Activated CD8-positive, alpha-beta memory T cell treated with anti-CD3 and anti-CD28 coated beads, Interleukin-2, amount 10 ng/mL, durations not matched to agents 7 days and 5 days (primary cell): ENCODE results near the gene SLC26A9. TPM values are rescaled to one million over a fixed set of nuclear protein-coding genes. Genes with fewer than 3 reads are reported as not detected.

Experiments
- ATAC-seq: fragments of 150-1000 bp; cut with Tn5 transposase; one replicate; pipeline ENCODE4 v1.10.0; 2021; ENCODE audit warnings: moderate library complexity
- CTCF ChIA-PET: fragments of 350-600 bp; sonication (Branson Sonifier 250); formaldehyde crosslinking; loops from one replicate; lab custom pipeline; 2021; ENCODE audit warnings: antibody characterized with exemption; lab: Charles Lee
- DNase-seq: peaks from one replicate; pipeline ENCODE4 v3.0.0-alpha.2; 2020
- H3K27ac Mint-ChIP-seq: one replicate; pipeline ENCODE4 v1.8.0; 2021; ENCODE audit warnings: mild to moderate bottlenecking, mixed read lengths
- H3K27me3 Mint-ChIP-seq: one replicate; pipeline ENCODE4 v1.8.0; 2021; ENCODE audit warnings: mixed read lengths
- H3K36me3 Mint-ChIP-seq: one replicate; pipeline ENCODE4 v1.8.0; 2021; ENCODE audit warnings: mild to moderate bottlenecking, mixed read lengths
- H3K4me1 Mint-ChIP-seq: one replicate; pipeline ENCODE4 v1.8.0; 2021; ENCODE audit warnings: mixed read lengths
- H3K4me3 Mint-ChIP-seq: one replicate; pipeline ENCODE4 v1.8.0; 2021; ENCODE audit warnings: mild to moderate bottlenecking, moderate library complexity, mixed read lengths
- H3K9me3 Mint-ChIP-seq: one replicate; pipeline ENCODE4 v1.8.0; 2022; ENCODE audit warnings: low read depth, mixed read lengths
- total RNA-seq, 2 experiments: library from RNA; stranded (reverse); gene quantifications; one replicate each; pipeline ENCODE4 v1.2.3, GENCODE V29; 2021

SLC26A9 gene
- total RNA-seq: not detected

GRCh38 chr1:205943245-205943644 lies at the start of gene SLC26A9:
TSS of gene SLC26A9 (minus strand) at chr1:205943456. CDS start at chr1:205935820, 7,636 bp downstream.
- Mint-ChIP-seq H3K4me3 (no peak within 1 kb of the TSS), H3K27ac (no peak within 1 kb of the TSS), H3K36me3 (no peaks in the 10 kb centered on the region), H3K9me3 (no peaks in the 10 kb centered on the region), H3K4me1 (no peaks in the 10 kb centered on the region), H3K27me3 (peaks cover 39% of the 10 kb centered on the region)
- DNase-seq (no peak), ATAC-seq (no peak)
- CTCF ChIA-PET: interaction anchor here (1.5 kb wide), 1 partner anchor 34 kb away, joined by 5 read pairs; no protein-coding TSS in a partner anchor

GRCh38 chr1:205992218-205992882 lies 49.1 kb upstream of the SLC26A9 start:
- DNase-seq: no peak
- Mint-ChIP-seq H3K27ac (no peak overlapping the region), H3K27me3 (peaks cover 29% of the 10 kb centered on the region), H3K36me3 (no peaks in the 10 kb centered on the region), H3K4me1 (no peaks in the 10 kb centered on the region), H3K9me3 (no peaks in the 10 kb centered on the region), H3K4me3 (no peak overlapping the region)
- no peak for ATAC-seq
- CTCF ChIA-PET: interaction anchor here (0.8 to 2.9 kb wide), 3 partner anchors 15 to 20 kb away, joined by 3 to 10 read pairs (median 3); no protein-coding TSS in a partner anchor

GRCh38 chr1:205991237-205991636 lies 48.0 kb upstream of the SLC26A9 start:
- DNase-seq (no peak), ATAC-seq (no peak)
- Mint-ChIP-seq H3K36me3 (no peaks in the 10 kb centered on the region), H3K27me3 (peaks cover 25% of the 10 kb centered on the region), H3K4me3 (no peak overlapping the region), H3K27ac (no peak overlapping the region), H3K9me3 (no peaks in the 10 kb centered on the region), H3K4me1 (no peaks in the 10 kb centered on the region)
- CTCF ChIA-PET: interaction anchor here (1.5 to 2.9 kb wide), 2 partner anchors 11 to 14 kb away, joined by 3 to 10 read pairs; no protein-coding TSS in a partner anchor

GRCh38 chr1:205990226-205990625 lies 47.0 kb upstream of the SLC26A9 start:
- no peak for DNase-seq
- H3K4me1 Mint-ChIP-seq: no peaks in the 10 kb centered on the region
- CTCF ChIA-PET: interaction anchor here (1.5 kb wide), 1 partner anchor 10 kb away, joined by 3 read pairs; no protein-coding TSS in a partner anchor
- H3K27ac Mint-ChIP-seq: no peak overlapping the region
- H3K27me3 Mint-ChIP-seq: peaks cover 25% of the 10 kb centered on the region
- H3K36me3 Mint-ChIP-seq: no peaks in the 10 kb centered on the region
- H3K4me3 Mint-ChIP-seq: no peak overlapping the region
- ATAC-seq: no peak
- H3K9me3 Mint-ChIP-seq: no peaks in the 10 kb centered on the region

GRCh38 chr1:205989786-205990185 lies 46.5 kb upstream of the SLC26A9 start:
- Mint-ChIP-seq H3K27ac (no peak overlapping the region), H3K27me3 (peaks cover 24% of the 10 kb centered on the region), H3K36me3 (no peaks in the 10 kb centered on the region), H3K9me3 (no peaks in the 10 kb centered on the region), H3K4me3 (no peak overlapping the region), H3K4me1 (no peaks in the 10 kb centered on the region)
- DNase-seq: no peak
- CTCF ChIA-PET: no interaction called here
- ATAC-seq: no peak

GRCh38 chr1:205988585-205988995 lies 45.3 kb upstream of the SLC26A9 start:
- CTCF ChIA-PET: interaction anchor here (3.2 kb wide), 1 partner anchor 11 kb away, joined by 21 read pairs; no protein-coding TSS in a partner anchor
- Mint-ChIP-seq H3K9me3 (no peaks in the 10 kb centered on the region), H3K36me3 (no peaks in the 10 kb centered on the region), H3K27ac (no peak overlapping the region), H3K27me3 (peaks cover 20% of the 10 kb centered on the region), H3K4me1 (no peaks in the 10 kb centered on the region), H3K4me3 (no peak overlapping the region)
- DNase-seq: no peak
- no peak for ATAC-seq

GRCh38 chr1:205986861-205987260 lies 43.6 kb upstream of the SLC26A9 start:
- no peak for ATAC-seq
- Mint-ChIP-seq H3K27ac (no peak overlapping the region), H3K4me1 (no peaks in the 10 kb centered on the region), H3K27me3 (peaks cover 15% of the 10 kb centered on the region), H3K36me3 (no peaks in the 10 kb centered on the region), H3K9me3 (no peaks in the 10 kb centered on the region), H3K4me3 (no peak overlapping the region)
- CTCF ChIA-PET: interaction anchor here (1.1 to 3.2 kb wide), 5 partner anchors 9 to 195 kb away, joined by 3 to 21 read pairs (median 5); no protein-coding TSS in a partner anchor
- no peak for DNase-seq

- H3K4me3 Mint-ChIP-seq: no peak overlapping the region
- H3K36me3 Mint-ChIP-seq: no peaks in the 10 kb centered on the region
- H3K27me3 Mint-ChIP-seq: peaks cover 9% of the 10 kb centered on the region
- H3K4me1 Mint-ChIP-seq: no peaks in the 10 kb centered on the region
- no peak overlapping the region for H3K27ac Mint-ChIP-seq
- CTCF ChIA-PET: interaction anchor here (1.1 to 4.1 kb wide), 5 partner anchors 9 to 194 kb away, joined by 4 to 35 read pairs (median 6); no protein-coding TSS in a partner anchor
- ATAC-seq: no peak
- DNase-seq: no peak
- no peaks in the 10 kb centered on the region for H3K9me3 Mint-ChIP-seq
Observed at GRCh38 chr1:205986292-205986691, 43.0 kb upstream of the SLC26A9 start.

GRCh38 chr1:205985330-205986005 lies 42.2 kb upstream of the SLC26A9 start:
- Mint-ChIP-seq H3K27me3 (peaks cover 4% of the 10 kb centered on the region), H3K27ac (no peak overlapping the region), H3K4me1 (no peaks in the 10 kb centered on the region), H3K36me3 (no peaks in the 10 kb centered on the region), H3K9me3 (no peaks in the 10 kb centered on the region), H3K4me3 (no peak overlapping the region)
- no peak for DNase-seq
- ATAC-seq: no peak
- CTCF ChIA-PET: interaction anchor here (1.1 to 4.1 kb wide), 5 partner anchors 8 to 194 kb away, joined by 4 to 35 read pairs (median 6); no protein-coding TSS in a partner anchor

- no peaks in the 10 kb centered on the region for H3K36me3 Mint-ChIP-seq
Observed at GRCh38 chr1:205983925-205984725, 40.9 kb upstream of the SLC26A9 start.

GRCh38 chr1:205981257-205981656 lies 38.0 kb upstream of the SLC26A9 start:
- no peak for ATAC-seq
- no peaks in the 10 kb centered on the region for H3K36me3 Mint-ChIP-seq
- H3K4me3 Mint-ChIP-seq: no peak overlapping the region
- no peaks in the 10 kb centered on the region for H3K9me3 Mint-ChIP-seq
- no peaks in the 10 kb centered on the region for H3K4me1 Mint-ChIP-seq
- no peak overlapping the region for H3K27ac Mint-ChIP-seq
- CTCF ChIA-PET: interaction anchor here (1.3 to 5.8 kb wide), 2 partner anchors 10 to 63 kb away, joined by 3 to 129 read pairs; no protein-coding TSS in a partner anchor
- no peaks in the 10 kb centered on the region for H3K27me3 Mint-ChIP-seq
- no peak for DNase-seq

More at GRCh38 chr1:205983925-205984725, 40.9 kb upstream of the SLC26A9 start:
- Mint-ChIP-seq H3K4me1 (no peaks in the 10 kb centered on the region), H3K27me3 (no peaks in the 10 kb centered on the region), H3K27ac (no peak overlapping the region), H3K4me3 (no peak overlapping the region), H3K9me3 (no peaks in the 10 kb centered on the region)
- ATAC-seq: no peak
- peak; percentile 45 for DNase-seq
- CTCF ChIA-PET: interaction anchor here (1.0 to 4.1 kb wide), 7 partner anchors 15 to 325 kb away, joined by 3 to 35 read pairs (median 5); no protein-coding TSS in a partner anchor

GRCh38 chr1:205980237-205980870 lies 37.1 kb upstream of the SLC26A9 start:
- DNase-seq (no peak), ATAC-seq (no peak)
- no peak overlapping the region for H3K27ac Mint-ChIP-seq
- CTCF ChIA-PET: interaction anchor here (0.8 to 5.8 kb wide), 5 partner anchors 11 to 322 kb away, joined by 3 to 129 read pairs (median 4); no protein-coding TSS in a partner anchor
- no peaks in the 10 kb centered on the region for H3K27me3 Mint-ChIP-seq
- no peaks in the 10 kb centered on the region for H3K9me3 Mint-ChIP-seq
- no peaks in the 10 kb centered on the region for H3K36me3 Mint-ChIP-seq
- H3K4me3 Mint-ChIP-seq: no peak overlapping the region
- H3K4me1 Mint-ChIP-seq: no peaks in the 10 kb centered on the region
